GM21367 (cell line): ENCODE data around the gene HSPA1L.
"Not testable (repeated sequence)": the region's sequence is repeated elsewhere in the genome, so short reads cannot be mapped to it uniquely, and the experiment has no call there.

ENCODE experiments used
- ATAC-seq: cut with Tn5 transposase; IDR thresholded peaks from one replicate; pipeline ENCODE4 v1.9.1; 2021; ENCODE audit not compliant: unreplicated experiment

Gene HSPA1L

GRCh38 chr6:31837369-31838113, 22.5 kb upstream of the HSPA1L start:
- ATAC-seq: no peak

- no peak for ATAC-seq
These were observed 21.6 kb upstream of the HSPA1L start for GRCh38 chr6:31836474-31837368.

GRCh38 chr6:31836047-31836473, 21.0 kb upstream of the HSPA1L start:
- ATAC-seq: no peak

- ATAC-seq: no peak
These were observed 19.5 kb upstream of the HSPA1L start for GRCh38 chr6:31834367-31835250.

GRCh38 chr6:31831350-31832215, 16.5 kb upstream of the HSPA1L start:
- ATAC-seq: no peak

GRCh38 chr6:31830886-31831335, 15.8 kb upstream of the HSPA1L start:
- ATAC-seq: no peak

GRCh38 chr6:31829633-31830283, 14.7 kb upstream of the HSPA1L start:
- no peak for ATAC-seq

GRCh38 chr6:31827286-31828079, 12.4 kb upstream of the HSPA1L start, which contains the start of gene HSPA1B:
Gene HSPA1B (plus strand): TSS chr6:31827738. CDS start chr6:31827951, 213 bp downstream.
- peak; percentile 54 for ATAC-seq

GRCh38 chr6:31826793-31827285, 11.8 kb upstream of the HSPA1L start:
- ATAC-seq: no peak

GRCh38 chr6:31825553-31825952, 10.5 kb upstream of the HSPA1L start:
- no peak for ATAC-seq

- ATAC-seq: not testable (repeated sequence)
These were observed 8.6 kb upstream of the HSPA1L start for GRCh38 chr6:31823592-31824196.

- no peak for ATAC-seq
These were observed 7.1 kb upstream of the HSPA1L start for GRCh38 chr6:31822036-31822821.

GRCh38 chr6:31821301-31822035, 6.4 kb upstream of the HSPA1L start:
- ATAC-seq: no peak

- ATAC-seq: not testable (repeated sequence)
These were observed 5.3 kb upstream of the HSPA1L start for GRCh38 chr6:31820399-31820798.

GRCh38 chr6:31819871-31820299, 4.8 kb upstream of the HSPA1L start:
- ATAC-seq: no peak

GRCh38 chr6:31817929-31818511, 2.9 kb upstream of the HSPA1L start:
- not testable (repeated sequence) for ATAC-seq
